GM12878 (cell line): ENCODE measurements around the gene BRD2.

Experiments
- CBFB ChIP-seq: IDR thresholded peaks from 2 replicates; pipeline ENCODE4 v1.6.1; 2016; ENCODE audit warnings: antibody characterized with exemption, low read depth
- EGR1 ChIP-seq, 2 experiments: IDR thresholded peaks; 1 replicate in 1 of 2; 2 replicates in 1 of 2; pipeline ENCODE4 v1.6.1; 2011 to 2012; ENCODE audit warnings: low read depth in 2 of 2, low read length in 2 of 2, borderline replicate concordance in 1 of 2, mild to moderate bottlenecking in 1 of 2, moderate library complexity in 1 of 2
- ESRRA ChIP-seq: IDR thresholded peaks from 2 replicates; pipeline ENCODE4 v1.6.1; 2012; ENCODE audit warnings: mild to moderate bottlenecking, low read length, improper control_type of control experiment
- IKZF1 ChIP-seq: fragments of 450-650 bp; conservative IDR thresholded peaks from 2 replicates; pipeline ENCODE4 v1.6.1; 2017; ENCODE audit warnings: antibody characterized with exemption, mild to moderate bottlenecking
- PML ChIP-seq: IDR thresholded peaks from 2 replicates; pipeline ENCODE4 v1.6.1; 2012; ENCODE audit warnings: low read length, inconsistent platforms
- POLR2A ChIP-seq: IDR thresholded peaks from 2 replicates; pipeline ENCODE4 v1.6.1; 2011; ENCODE audit warnings: low read depth, mild to moderate bottlenecking, low read length
- RAD21 ChIP-seq: IDR thresholded peaks from 2 replicates; pipeline ENCODE4 v1.6.1; 2011; ENCODE audit warnings: mild to moderate bottlenecking, low read depth, low read length, moderate library complexity; ENCODE audit not compliant: insufficient read depth
- TAF1 ChIP-seq: IDR thresholded peaks from 2 replicates; pipeline ENCODE4 v1.6.1; 2011; ENCODE audit warnings: mild to moderate bottlenecking, low read depth, low read length, borderline replicate concordance
- TCF7 ChIP-seq: IDR thresholded peaks from 2 replicates; pipeline ENCODE4 v1.6.1; 2014; ENCODE audit warnings: antibody characterized with exemption, borderline replicate concordance
- ZNF384 ChIP-seq: IDR thresholded peaks from 2 replicates; pipeline ENCODE4 v1.6.1; 2012; ENCODE audit warnings: low read depth, mild to moderate bottlenecking, low read length, improper control_type of control experiment, borderline replicate concordance
- TF ChIP-seq, protein P1 (sequence below), 3 experiments: IDR thresholded peaks in 2 of 3; conservative IDR thresholded peaks in 1 of 3; 2 replicates each; pipeline ENCODE4 v1.5.1; 2011; ENCODE audit warnings: low read depth in 3 of 3, low read length in 3 of 3, mild to moderate bottlenecking in 3 of 3, control low read depth in 2 of 3, moderate library complexity in 2 of 3, inconsistent platforms in 1 of 3, mixed read lengths in 1 of 3; ENCODE audit not compliant: control insufficient read depth in 2 of 3, insufficient read depth in 1 of 3; ENCODE audit errors: extremely low read depth in 1 of 3
- TF ChIP-seq, protein P2 (sequence below): IDR thresholded peaks from 2 replicates; pipeline ENCODE4 v1.6.1; 2012; ENCODE audit warnings: mild to moderate bottlenecking, low read depth, low read length

DNA sequence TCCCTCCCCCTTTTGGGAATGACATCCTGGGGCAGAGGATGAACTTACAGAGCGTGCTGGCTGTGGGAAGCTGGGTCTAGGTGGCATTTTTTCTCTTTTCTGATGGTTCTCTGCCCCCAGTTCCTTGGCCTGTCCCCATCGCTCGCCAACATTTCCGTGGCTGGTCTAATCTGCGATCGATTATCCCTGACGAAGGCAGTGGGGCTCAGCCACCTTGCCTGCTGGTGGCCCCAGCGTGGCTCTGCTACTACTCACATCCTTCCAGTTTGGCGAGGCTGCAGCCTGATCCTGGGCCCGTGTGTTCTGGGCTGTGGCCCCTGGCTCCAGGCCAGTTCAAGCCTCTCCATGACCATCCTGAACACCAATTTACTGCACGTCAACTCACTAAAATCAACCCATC is 47.4 kb downstream of the BRD2 start:
- TF ChIP-seq EGR1 (IDR thresholded peaks at IDR 0.05; ENCODE audit: borderline replicate concordance in 1 of 2, low read depth in 2 of 2, low read length in 2 of 2) = no peak
- no peak for TF ChIP-seq ESRRA
- no peak for TF ChIP-seq PML
- TF ChIP-seq, protein P1, sequence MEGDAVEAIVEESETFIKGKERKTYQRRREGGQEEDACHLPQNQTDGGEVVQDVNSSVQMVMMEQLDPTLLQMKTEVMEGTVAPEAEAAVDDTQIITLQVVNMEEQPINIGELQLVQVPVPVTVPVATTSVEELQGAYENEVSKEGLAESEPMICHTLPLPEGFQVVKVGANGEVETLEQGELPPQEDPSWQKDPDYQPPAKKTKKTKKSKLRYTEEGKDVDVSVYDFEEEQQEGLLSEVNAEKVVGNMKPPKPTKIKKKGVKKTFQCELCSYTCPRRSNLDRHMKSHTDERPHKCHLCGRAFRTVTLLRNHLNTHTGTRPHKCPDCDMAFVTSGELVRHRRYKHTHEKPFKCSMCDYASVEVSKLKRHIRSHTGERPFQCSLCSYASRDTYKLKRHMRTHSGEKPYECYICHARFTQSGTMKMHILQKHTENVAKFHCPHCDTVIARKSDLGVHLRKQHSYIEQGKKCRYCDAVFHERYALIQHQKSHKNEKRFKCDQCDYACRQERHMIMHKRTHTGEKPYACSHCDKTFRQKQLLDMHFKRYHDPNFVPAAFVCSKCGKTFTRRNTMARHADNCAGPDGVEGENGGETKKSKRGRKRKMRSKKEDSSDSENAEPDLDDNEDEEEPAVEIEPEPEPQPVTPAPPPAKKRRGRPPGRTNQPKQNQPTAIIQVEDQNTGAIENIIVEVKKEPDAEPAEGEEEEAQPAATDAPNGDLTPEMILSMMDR (IDR thresholded peaks at IDR 0.05 in 2 of 3, conservative IDR thresholded peaks at IDR 0.05 in 1 of 3; ENCODE audit: control insufficient read depth in 2 of 3, extremely low read depth in 1 of 3, insufficient read depth in 1 of 3, low read depth in 3 of 3, low read length in 3 of 3) = no peak
- TF ChIP-seq, protein P2, sequence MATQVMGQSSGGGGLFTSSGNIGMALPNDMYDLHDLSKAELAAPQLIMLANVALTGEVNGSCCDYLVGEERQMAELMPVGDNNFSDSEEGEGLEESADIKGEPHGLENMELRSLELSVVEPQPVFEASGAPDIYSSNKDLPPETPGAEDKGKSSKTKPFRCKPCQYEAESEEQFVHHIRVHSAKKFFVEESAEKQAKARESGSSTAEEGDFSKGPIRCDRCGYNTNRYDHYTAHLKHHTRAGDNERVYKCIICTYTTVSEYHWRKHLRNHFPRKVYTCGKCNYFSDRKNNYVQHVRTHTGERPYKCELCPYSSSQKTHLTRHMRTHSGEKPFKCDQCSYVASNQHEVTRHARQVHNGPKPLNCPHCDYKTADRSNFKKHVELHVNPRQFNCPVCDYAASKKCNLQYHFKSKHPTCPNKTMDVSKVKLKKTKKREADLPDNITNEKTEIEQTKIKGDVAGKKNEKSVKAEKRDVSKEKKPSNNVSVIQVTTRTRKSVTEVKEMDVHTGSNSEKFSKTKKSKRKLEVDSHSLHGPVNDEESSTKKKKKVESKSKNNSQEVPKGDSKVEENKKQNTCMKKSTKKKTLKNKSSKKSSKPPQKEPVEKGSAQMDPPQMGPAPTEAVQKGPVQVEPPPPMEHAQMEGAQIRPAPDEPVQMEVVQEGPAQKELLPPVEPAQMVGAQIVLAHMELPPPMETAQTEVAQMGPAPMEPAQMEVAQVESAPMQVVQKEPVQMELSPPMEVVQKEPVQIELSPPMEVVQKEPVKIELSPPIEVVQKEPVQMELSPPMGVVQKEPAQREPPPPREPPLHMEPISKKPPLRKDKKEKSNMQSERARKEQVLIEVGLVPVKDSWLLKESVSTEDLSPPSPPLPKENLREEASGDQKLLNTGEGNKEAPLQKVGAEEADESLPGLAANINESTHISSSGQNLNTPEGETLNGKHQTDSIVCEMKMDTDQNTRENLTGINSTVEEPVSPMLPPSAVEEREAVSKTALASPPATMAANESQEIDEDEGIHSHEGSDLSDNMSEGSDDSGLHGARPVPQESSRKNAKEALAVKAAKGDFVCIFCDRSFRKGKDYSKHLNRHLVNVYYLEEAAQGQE = no peak
- no peak for TF ChIP-seq ZNF384
- TF ChIP-seq RAD21 = no peak
- no peak for TF ChIP-seq TCF7
- TF ChIP-seq POLR2A = no peak
- no peak for TF ChIP-seq TAF1
- no peak for TF ChIP-seq CBFB
- TF ChIP-seq IKZF1 = no peak
